ENCODE data around the gene TBC1D3B.

Gene TBC1D3B

GRCh38 chr17:36151891-36152638 is 24.4 kb downstream of the TBC1D3B start:
- H3K27ac ChIP-seq (ENCODE audit: low read depth, low read length) = no peak overlapping the region
- DNase-seq = no peak
- no peaks in the 10 kb centered on the region for H3K36me3 ChIP-seq (ENCODE audit: control insufficient read depth in 1 of 2, insufficient read depth in 2 of 2, low read length in 2 of 2)
- H2BK12ac ChIP-seq (ENCODE audit: low read length) = no peak overlapping the region
- no peak overlapping the region for H2AFZ ChIP-seq (ENCODE audit: insufficient read depth, low read length, poor library complexity)
- no peaks in the 10 kb centered on the region for H3K4me1 ChIP-seq (ENCODE audit: control insufficient read depth in 1 of 2, insufficient read depth in 2 of 2, low read length in 2 of 2)
- H3K9ac ChIP-seq (ENCODE audit: low read length) = no peak overlapping the region
- no peak overlapping the region for H3K4ac ChIP-seq (ENCODE audit: low read depth, low read length)
- no peak overlapping the region for H3K4me2 ChIP-seq (ENCODE audit: low read length)
- no peak overlapping the region for H4K8ac ChIP-seq (ENCODE audit: low read depth, low read length)
- H3K23ac ChIP-seq (ENCODE audit: low read length) = no peak overlapping the region
- no peaks in the 10 kb centered on the region for H3K9me3 ChIP-seq (ENCODE audit: insufficient read depth, low read depth, low read length)
- WGBS (ENCODE audit: extremely low coverage, insufficient coverage, insufficient read length) = no CpG with 5 or more reads among the region's 4 CpGs
- no peaks in the 10 kb centered on the region for H3K27me3 ChIP-seq (ENCODE audit: insufficient read depth, low read length)
- H4K91ac ChIP-seq (ENCODE audit: low read depth, low read length) = no peak overlapping the region
- no peaks in the 10 kb centered on the region for H3K79me2 ChIP-seq (ENCODE audit: control insufficient read depth, insufficient read depth, low read length, poor library complexity)
- no peak overlapping the region for H2AK5ac ChIP-seq (ENCODE audit: low read length)
- no peak overlapping the region for H4K12ac ChIP-seq (ENCODE audit: low read depth, low read length)
- no peak overlapping the region for H3K4me3 ChIP-seq (ENCODE audit: low read depth, low read length)
- H3K79me1 ChIP-seq (ENCODE audit: low read length) = no peaks in the 10 kb centered on the region
- H3K18ac ChIP-seq (ENCODE audit: low read length) = no peak overlapping the region
- no peak overlapping the region for H2BK120ac ChIP-seq (ENCODE audit: insufficient read depth, low read length, poor library complexity)
- H3K14ac ChIP-seq (ENCODE audit: low read length) = no peak overlapping the region
- no peak overlapping the region for H2BK5ac ChIP-seq (ENCODE audit: low read depth, low read length, poor library complexity)

GRCh38 chr17:36149296-36149820 is 27.1 kb downstream of the TBC1D3B start:
- Histone ChIP-seq H3K36me3 (ENCODE audit: control insufficient read depth in 1 of 2, insufficient read depth in 2 of 2, low read length in 2 of 2) (no peaks in the 10 kb centered on the region), H3K4ac (ENCODE audit: low read depth, low read length) (no peak overlapping the region), H3K4me3 (ENCODE audit: low read depth, low read length) (no peak overlapping the region), H3K23ac (ENCODE audit: low read length) (no peak overlapping the region), H3K14ac (ENCODE audit: low read length) (no peak overlapping the region), H4K8ac (ENCODE audit: low read depth, low read length) (no peak overlapping the region), H3K9ac (ENCODE audit: low read length) (no peak overlapping the region), H3K4me1 (ENCODE audit: control insufficient read depth in 1 of 2, insufficient read depth in 2 of 2, low read length in 2 of 2) (no peaks in the 10 kb centered on the region), H3K18ac (ENCODE audit: low read length) (no peak overlapping the region), H3K27ac (ENCODE audit: low read depth, low read length) (no peak overlapping the region), H3K27me3 (ENCODE audit: insufficient read depth, low read length) (no peaks in the 10 kb centered on the region), H2BK12ac (ENCODE audit: low read length) (no peak overlapping the region), H2BK5ac (ENCODE audit: low read depth, low read length, poor library complexity) (no peak overlapping the region), H4K12ac (ENCODE audit: low read depth, low read length) (no peak overlapping the region), H3K79me2 (ENCODE audit: control insufficient read depth, insufficient read depth, low read length, poor library complexity) (no peaks in the 10 kb centered on the region), H3K9me3 (ENCODE audit: insufficient read depth, low read depth, low read length) (no peaks in the 10 kb centered on the region), H3K4me2 (ENCODE audit: low read length) (no peak overlapping the region), H3K79me1 (ENCODE audit: low read length) (no peaks in the 10 kb centered on the region), H2AK5ac (ENCODE audit: low read length) (no peak overlapping the region), H2AFZ (ENCODE audit: insufficient read depth, low read length, poor library complexity) (no peak overlapping the region), H2BK120ac (ENCODE audit: insufficient read depth, low read length, poor library complexity) (no peak overlapping the region), H4K91ac (ENCODE audit: low read depth, low read length) (no peak overlapping the region)
- no CpG with 5 or more reads among the region's 11 CpGs for WGBS (ENCODE audit: extremely low coverage, insufficient coverage, insufficient read length)
- DNase-seq = peak in 1 of 2 donors; percentile 23

GRCh38 chr17:36148559-36149295 is 27.7 kb downstream of the TBC1D3B start:
- Histone ChIP-seq H3K4me2 (ENCODE audit: low read length) (no peak overlapping the region), H3K36me3 (ENCODE audit: control insufficient read depth in 1 of 2, insufficient read depth in 2 of 2, low read length in 2 of 2) (no peaks in the 10 kb centered on the region), H3K18ac (ENCODE audit: low read length) (no peak overlapping the region), H3K79me1 (ENCODE audit: low read length) (no peaks in the 10 kb centered on the region), H2AFZ (ENCODE audit: insufficient read depth, low read length, poor library complexity) (no peak overlapping the region), H2BK12ac (ENCODE audit: low read length) (no peak overlapping the region), H3K9me3 (ENCODE audit: insufficient read depth, low read depth, low read length) (no peaks in the 10 kb centered on the region), H3K4me3 (ENCODE audit: low read depth, low read length) (no peak overlapping the region), H3K23ac (ENCODE audit: low read length) (no peak overlapping the region), H3K27ac (ENCODE audit: low read depth, low read length) (no peak overlapping the region), H3K4me1 (ENCODE audit: control insufficient read depth in 1 of 2, insufficient read depth in 2 of 2, low read length in 2 of 2) (no peaks in the 10 kb centered on the region), H4K12ac (ENCODE audit: low read depth, low read length) (no peak overlapping the region), H3K9ac (ENCODE audit: low read length) (no peak overlapping the region), H3K14ac (ENCODE audit: low read length) (no peak overlapping the region), H4K8ac (ENCODE audit: low read depth, low read length) (no peak overlapping the region), H3K4ac (ENCODE audit: low read depth, low read length) (no peak overlapping the region), H2BK120ac (ENCODE audit: insufficient read depth, low read length, poor library complexity) (no peak overlapping the region), H3K27me3 (ENCODE audit: insufficient read depth, low read length) (no peaks in the 10 kb centered on the region), H3K79me2 (ENCODE audit: control insufficient read depth, insufficient read depth, low read length, poor library complexity) (no peaks in the 10 kb centered on the region), H2AK5ac (ENCODE audit: low read length) (no peak overlapping the region), H4K91ac (ENCODE audit: low read depth, low read length) (no peak overlapping the region), H2BK5ac (ENCODE audit: low read depth, low read length, poor library complexity) (no peak overlapping the region)
- WGBS (ENCODE audit: extremely low coverage, insufficient coverage, insufficient read length) = no CpG with 5 or more reads among the region's 6 CpGs
- peak in 1 of 2 donors; percentile 77 for DNase-seq

- Histone ChIP-seq H2BK120ac (ENCODE audit: insufficient read depth, low read length, poor library complexity) (no peak overlapping the region), H3K79me1 (ENCODE audit: low read length) (no peaks in the 10 kb centered on the region), H3K27me3 (ENCODE audit: insufficient read depth, low read length) (no peaks in the 10 kb centered on the region), H3K4me3 (ENCODE audit: low read depth, low read length) (no peak overlapping the region), H4K12ac (ENCODE audit: low read depth, low read length) (no peak overlapping the region), H3K9ac (ENCODE audit: low read length) (no peak overlapping the region), H3K4ac (ENCODE audit: low read depth, low read length) (no peak overlapping the region), H3K9me3 (ENCODE audit: insufficient read depth, low read depth, low read length) (no peaks in the 10 kb centered on the region), H3K4me1 (ENCODE audit: control insufficient read depth in 1 of 2, insufficient read depth in 2 of 2, low read length in 2 of 2) (no peaks in the 10 kb centered on the region), H3K4me2 (ENCODE audit: low read length) (no peak overlapping the region), H3K79me2 (ENCODE audit: control insufficient read depth, insufficient read depth, low read length, poor library complexity) (no peaks in the 10 kb centered on the region), H3K36me3 (ENCODE audit: control insufficient read depth in 1 of 2, insufficient read depth in 2 of 2, low read length in 2 of 2) (no peaks in the 10 kb centered on the region), H2BK12ac (ENCODE audit: low read length) (no peak overlapping the region), H4K8ac (ENCODE audit: low read depth, low read length) (no peak overlapping the region), H3K27ac (ENCODE audit: low read depth, low read length) (no peak overlapping the region), H4K91ac (ENCODE audit: low read depth, low read length) (no peak overlapping the region), H2AFZ (ENCODE audit: insufficient read depth, low read length, poor library complexity) (no peak overlapping the region), H2AK5ac (ENCODE audit: low read length) (no peak overlapping the region), H3K18ac (ENCODE audit: low read length) (no peak overlapping the region), H3K23ac (ENCODE audit: low read length) (no peak overlapping the region), H3K14ac (ENCODE audit: low read length) (no peak overlapping the region), H2BK5ac (ENCODE audit: low read depth, low read length, poor library complexity) (no peak overlapping the region)
- no CpG with 5 or more reads among the region's 3 CpGs for WGBS (ENCODE audit: extremely low coverage, insufficient coverage, insufficient read length)
- DNase-seq = no peak
Measured at GRCh38 chr17:36147601-36148000, 28.8 kb downstream of the TBC1D3B start.
